Neural progenitor cell (in vitro differentiated cells): ENCODE data around the gene GARIN5A. TPM values are rescaled to one million over a fixed set of nuclear protein-coding genes. Genes with fewer than 3 reads are reported as not detected.
A peak's percentile ranks its signal among the peaks of the same experiment; 100 is the strongest.

ENCODE experiments used
- DNase-seq: peaks from one replicate; pipeline ENCODE4 v3.0.0-alpha.2; 2016; ENCODE audit warnings: low spot score
- H2AFZ ChIP-seq: fragments of 200-600 bp; sonication (generic); replicated peaks from 2 replicates; pipeline ENCODE4 v1.6.1; 2016; ENCODE audit warnings: antibody characterized with exemption
- H3F3A ChIP-seq: fragments of 200-600 bp; sonication (generic); 2 replicates; pipeline ENCODE4 v1.6.1; 2016; ENCODE audit warnings: antibody characterized with exemption, low read depth
- H3K27ac ChIP-seq: fragments of 200-600 bp; sonication (generic); 2 replicates; pipeline ENCODE4 v1.5.1; 2016; ENCODE audit warnings: mild to moderate bottlenecking
- H3K27me3 ChIP-seq: fragments of 200-600 bp; sonication (generic); 2 replicates; pipeline ENCODE4 v1.6.1; 2016; ENCODE audit warnings: mild to moderate bottlenecking, moderate library complexity
- H3K36me3 ChIP-seq: fragments of 200-600 bp; sonication (generic); 2 replicates; pipeline ENCODE4 v1.5.1; 2016
- H3K4me1 ChIP-seq: fragments of 200-600 bp; sonication (generic); 2 replicates; pipeline ENCODE4 v1.6.1; 2016; ENCODE audit warnings: mixed run types
- H3K4me2 ChIP-seq: fragments of 200-600 bp; sonication (generic); 2 replicates; pipeline ENCODE4 v1.6.1; 2016
- H3K4me3 ChIP-seq: fragments of 200-600 bp; sonication (generic); 2 replicates; pipeline ENCODE4 v1.5.1; 2016
- H3K79me2 ChIP-seq: fragments of 200-600 bp; sonication (generic); 2 replicates; pipeline ENCODE4 v1.6.1; 2016; ENCODE audit warnings: low read depth
- H3K9ac ChIP-seq: fragments of 200-600 bp; sonication (generic); 2 replicates; pipeline ENCODE4 v1.6.1; 2016
- H3K9me3 ChIP-seq: fragments of 200-600 bp; sonication (generic); 2 replicates; pipeline ENCODE4 v1.5.1; 2016; ENCODE audit warnings: low read depth
- H4K20me1 ChIP-seq: fragments of 200-600 bp; sonication (generic); 2 replicates; pipeline ENCODE4 v1.6.1; 2016; ENCODE audit warnings: low read depth
- H3K27ac Mint-ChIP-seq: 3 replicates; pipeline ENCODE4 v1.8.0; 2021; ENCODE audit warnings: mixed read lengths
- H3K27me3 Mint-ChIP-seq: 2 replicates; pipeline ENCODE4 v1.8.0; 2022; ENCODE audit warnings: low read depth, mild to moderate bottlenecking, inconsistent platforms, moderate library complexity, mixed read lengths; ENCODE audit not compliant: insufficient read depth
- H3K36me3 Mint-ChIP-seq: 3 replicates; pipeline ENCODE4 v1.8.0; 2021; ENCODE audit warnings: mixed read lengths
- H3K4me1 Mint-ChIP-seq: 3 replicates; pipeline ENCODE4 v1.8.0; 2021; ENCODE audit warnings: mixed read lengths
- H3K4me3 Mint-ChIP-seq: 3 replicates; pipeline ENCODE4 v1.8.0; 2021; ENCODE audit warnings: mild to moderate bottlenecking, moderate library complexity, mixed read lengths
- H3K9me3 Mint-ChIP-seq: 3 replicates; pipeline ENCODE4 v1.8.0; 2020; ENCODE audit warnings: mixed read lengths
- CTCF ChIP-seq: fragments of 200-600 bp; sonication (generic); IDR thresholded peaks from 2 replicates; pipeline ENCODE4 v1.5.1; 2017; ENCODE audit warnings: antibody characterized with exemption, mild to moderate bottlenecking
- EZH2 ChIP-seq: fragments of 200-600 bp; sonication (generic); IDR thresholded peaks from 2 replicates; pipeline ENCODE4 v1.6.1; 2017; ENCODE audit warnings: antibody characterized with exemption, mild to moderate bottlenecking, moderate library complexity
- EZH2phosphoT487 ChIP-seq: fragments of 200-600 bp; sonication (generic); IDR thresholded peaks from 2 replicates; pipeline ENCODE4 v1.6.1; 2017; ENCODE audit warnings: antibody characterized with exemption
- total RNA-seq: library from RNA; depleted of rRNA; stranded (reverse); fragments of >200 nt; gene quantifications from 2 replicates; pipeline ENCODE4 v1.2.3, GENCODE V29; 2015; ENCODE audit warnings: low replicate concordance

GARIN5A gene
- total RNA-seq, 1 donor from 2014 or later, result 5.6 TPM

- Histone ChIP-seq H2AFZ (no peak overlapping the region), H3K79me2 (no peaks in the 10 kb centered on the region), H3K9ac (no peak overlapping the region), H3K9me3 (peaks cover 9% of the 10 kb centered on the region), H3K36me3 (no peaks in the 10 kb centered on the region), H3K27ac (no peak overlapping the region), H3K4me3 (no peak overlapping the region), H4K20me1 (no peaks in the 10 kb centered on the region), H3F3A (peaks cover 11% of the 10 kb centered on the region), H3K4me2 (no peak overlapping the region), H3K27me3 (peaks cover 56% of the 10 kb centered on the region), H3K4me1 (no peaks in the 10 kb centered on the region)
- no peak overlapping the region for H3K4me3 Mint-ChIP-seq
- peaks cover 21% of the 10 kb centered on the region for H3K27me3 Mint-ChIP-seq
- peaks cover 23% of the 10 kb centered on the region for H3K9me3 Mint-ChIP-seq
- H3K4me1 Mint-ChIP-seq, result peaks cover 32% of the 10 kb centered on the region
- TF ChIP-seq EZH2 (no peak), EZH2phosphoT487 (no peak), CTCF (peak; percentile 57)
- no peak overlapping the region for H3K27ac Mint-ChIP-seq
- peak; percentile 68 for DNase-seq
- peaks cover 26% of the 10 kb centered on the region for H3K36me3 Mint-ChIP-seq
These were observed 10.3 kb upstream of the GARIN5A start for GRCh38 chr19:50486823-50487515.

GRCh38 chr19:50485284-50485955 is 8.8 kb upstream of the GARIN5A start:
- H3K79me2 ChIP-seq, result no peaks in the 10 kb centered on the region
- H2AFZ ChIP-seq, result no peak overlapping the region
- peaks cover 19% of the 10 kb centered on the region for H3K4me1 Mint-ChIP-seq
- H3K36me3 Mint-ChIP-seq, result peaks cover 24% of the 10 kb centered on the region
- H3K4me2 ChIP-seq, result no peak overlapping the region
- peaks cover 41% of the 10 kb centered on the region for H3K27me3 ChIP-seq
- no peak overlapping the region for H3K9ac ChIP-seq
- peaks cover 17% of the 10 kb centered on the region for H3K9me3 Mint-ChIP-seq
- no peaks in the 10 kb centered on the region for H3K36me3 ChIP-seq
- H3K27me3 Mint-ChIP-seq, result peaks cover 8% of the 10 kb centered on the region
- H3K4me3 Mint-ChIP-seq, result no peak overlapping the region
- no peak overlapping the region for H3K27ac Mint-ChIP-seq
- H3K4me1 ChIP-seq, result no peaks in the 10 kb centered on the region
- no peaks in the 10 kb centered on the region for H4K20me1 ChIP-seq
- peaks cover 9% of the 10 kb centered on the region for H3K9me3 ChIP-seq
- no peak overlapping the region for H3K27ac ChIP-seq
- DNase-seq, result no peak
- H3F3A ChIP-seq, result peaks cover 11% of the 10 kb centered on the region
- TF ChIP-seq EZH2, result no peak
- no peak for TF ChIP-seq CTCF
- TF ChIP-seq EZH2phosphoT487, result no peak
- no peak overlapping the region for H3K4me3 ChIP-seq

GRCh38 chr19:50482916-50483315 is 6.3 kb upstream of the GARIN5A start:
- DNase-seq, result no peak
- peaks cover 4% of the 10 kb centered on the region for H4K20me1 ChIP-seq
- H3K9me3 ChIP-seq, result peaks cover 9% of the 10 kb centered on the region
- H2AFZ ChIP-seq, result no peak overlapping the region
- H3K36me3 ChIP-seq, result no peaks in the 10 kb centered on the region
- Mint-ChIP-seq H3K4me3 (no peak overlapping the region), H3K36me3 (peaks cover 29% of the 10 kb centered on the region), H3K9me3 (peaks cover 23% of the 10 kb centered on the region), H3K27ac (no peak overlapping the region), H3K27me3 (no peaks in the 10 kb centered on the region), H3K4me1 (peaks cover 7% of the 10 kb centered on the region)
- no peak overlapping the region for H3K4me2 ChIP-seq
- peaks cover 11% of the 10 kb centered on the region for H3F3A ChIP-seq
- no peak for TF ChIP-seq EZH2phosphoT487
- no peak for TF ChIP-seq EZH2
- no peak for TF ChIP-seq CTCF
- no peak overlapping the region for H3K9ac ChIP-seq
- no peaks in the 10 kb centered on the region for H3K4me1 ChIP-seq
- no peak overlapping the region for H3K4me3 ChIP-seq
- no peak overlapping the region for H3K27ac ChIP-seq
- peaks cover 21% of the 10 kb centered on the region for H3K79me2 ChIP-seq
- H3K27me3 ChIP-seq, result peaks cover 17% of the 10 kb centered on the region
